SK-N-SH treated with all-trans-retinoic acid at 6 μM for 48 hours (cell line): ENCODE data around the gene MYO16.

Source experiments
- ATAC-seq: fragments of 200-7000 bp; cut with Tn5 transposase; 3 replicates; pipeline ENCODE4 v1.9.1; 2020; ENCODE audit warnings: mild to moderate bottlenecking, moderate library complexity
- ARNTL ChIP-seq: fragments of 450-650 bp; formaldehyde crosslinking; IDR thresholded peaks from 2 replicates; pipeline ENCODE4 v1.5.0; 2020; ENCODE audit warnings: low read depth, mild to moderate bottlenecking, moderate library complexity, borderline replicate concordance
- GLIS3 ChIP-seq: fragments of 250-450 bp; sonication (Bioruptor Pico); IDR thresholded peaks from 2 replicates; pipeline ENCODE4 v1.5.0; 2020; ENCODE audit warnings: mild to moderate bottlenecking, moderate library complexity
- OSR1 ChIP-seq: fragments of 250-450 bp; sonication (Bioruptor Pico); IDR thresholded peaks from 2 replicates; pipeline ENCODE4 v1.8.0; 2022; ENCODE audit warnings: moderate library complexity, mild to moderate bottlenecking, inconsistent platforms
- PATZ1 ChIP-seq: fragments of 250-450 bp; sonication (Bioruptor Pico); IDR thresholded peaks from 2 replicates; pipeline ENCODE4 v1.8.0; 2020; ENCODE audit warnings: mild to moderate bottlenecking, moderate library complexity, borderline replicate concordance
- PPARA ChIP-seq: fragments of 250-450 bp; sonication (Bioruptor Pico); IDR thresholded peaks from 2 replicates; pipeline ENCODE4 v1.5.0; 2020; ENCODE audit warnings: mild to moderate bottlenecking, borderline replicate concordance
- RARB ChIP-seq: fragments of 250-450 bp; sonication (Bioruptor Pico); IDR thresholded peaks from 2 replicates; pipeline ENCODE4 v1.8.0; 2021; ENCODE audit warnings: mild to moderate bottlenecking, moderate library complexity
- SNAI2 ChIP-seq: fragments of 250-450 bp; sonication (Bioruptor Pico); IDR thresholded peaks from 2 replicates; pipeline ENCODE4 v1.5.0; 2020; ENCODE audit warnings: mild to moderate bottlenecking, moderate library complexity
- TCF4 ChIP-seq: fragments of 250-450 bp; sonication (Bioruptor Pico); IDR thresholded peaks from 2 replicates; pipeline ENCODE4 v1.8.0; 2021; ENCODE audit warnings: mild to moderate bottlenecking, moderate library complexity, borderline replicate concordance
- TOX ChIP-seq: fragments of 250-450 bp; sonication (Bioruptor Pico); IDR thresholded peaks from 2 replicates; pipeline ENCODE4 v1.8.0; 2021; ENCODE audit warnings: mild to moderate bottlenecking, moderate library complexity, borderline replicate concordance
- ZFP3 ChIP-seq: fragments of 250-450 bp; sonication (Bioruptor Pico); IDR thresholded peaks from 2 replicates; pipeline ENCODE4 v1.5.0; 2020; ENCODE audit warnings: mild to moderate bottlenecking, moderate library complexity
- ZFP30 ChIP-seq: fragments of 450-650 bp; formaldehyde crosslinking; IDR thresholded peaks from 2 replicates; pipeline ENCODE4 v1.5.0; 2022; ENCODE audit warnings: mild to moderate bottlenecking, moderate library complexity
- ZNF70 ChIP-seq: fragments of 450-650 bp; formaldehyde crosslinking; IDR thresholded peaks from 2 replicates; pipeline ENCODE4 v1.5.0; 2020; ENCODE audit warnings: mild to moderate bottlenecking, moderate library complexity
- ZNF8 ChIP-seq: fragments of 450-650 bp; formaldehyde crosslinking; IDR thresholded peaks from 2 replicates; pipeline ENCODE4 v1.5.0; 2020; ENCODE audit warnings: mild to moderate bottlenecking, moderate library complexity
- TF ChIP-seq, protein P1 (sequence below): fragments of 250-450 bp; sonication (Bioruptor Pico); IDR thresholded peaks from 2 replicates; pipeline ENCODE4 v1.5.1; 2020; ENCODE audit warnings: low read depth, mild to moderate bottlenecking, moderate library complexity
- TF ChIP-seq, protein P2 (sequence below): fragments of 250-450 bp; sonication (Bioruptor Pico); IDR thresholded peaks from 2 replicates; pipeline ENCODE4 v1.5.1; 2021; ENCODE audit warnings: mild to moderate bottlenecking, moderate library complexity
- TF ChIP-seq, protein P3 (sequence below): fragments of 250-450 bp; sonication (Bioruptor Pico); IDR thresholded peaks from 2 replicates; pipeline ENCODE4 v1.5.0; 2020; ENCODE audit warnings: mild to moderate bottlenecking, moderate library complexity
- TF ChIP-seq, protein P4 (sequence below): fragments of 250-450 bp; sonication (Bioruptor Pico); IDR thresholded peaks from 2 replicates; pipeline ENCODE4 v1.8.0; 2021; ENCODE audit warnings: low read depth, mild to moderate bottlenecking, moderate library complexity, borderline replicate concordance

Gene MYO16

GRCh38 chr13:108742701-108743451 is 113.5 kb downstream of the MYO16 start:
- no peak for ATAC-seq
- TF ChIP-seq, protein P1, sequence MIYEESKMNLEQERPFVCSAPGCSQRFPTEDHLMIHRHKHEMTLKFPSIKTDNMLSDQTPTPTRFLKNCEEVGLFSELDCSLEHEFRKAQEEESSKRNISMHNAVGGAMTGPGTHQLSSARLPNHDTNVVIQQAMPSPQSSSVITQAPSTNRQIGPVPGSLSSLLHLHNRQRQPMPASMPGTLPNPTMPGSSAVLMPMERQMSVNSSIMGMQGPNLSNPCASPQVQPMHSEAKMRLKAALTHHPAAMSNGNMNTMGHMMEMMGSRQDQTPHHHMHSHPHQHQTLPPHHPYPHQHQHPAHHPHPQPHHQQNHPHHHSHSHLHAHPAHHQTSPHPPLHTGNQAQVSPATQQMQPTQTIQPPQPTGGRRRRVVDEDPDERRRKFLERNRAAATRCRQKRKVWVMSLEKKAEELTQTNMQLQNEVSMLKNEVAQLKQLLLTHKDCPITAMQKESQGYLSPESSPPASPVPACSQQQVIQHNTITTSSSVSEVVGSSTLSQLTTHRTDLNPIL (CRISPR knock-in tag), result no peak
- TF ChIP-seq GLIS3, result no peak
- no peak for TF ChIP-seq OSR1
- TF ChIP-seq PATZ1 (CRISPR knock-in tag), result no peak
- TF ChIP-seq ZFP3 (CRISPR knock-in tag), result no peak
- TF ChIP-seq ZFP30 (CRISPR knock-in tag), result no peak
- no peak for TF ChIP-seq TOX
- TF ChIP-seq ARNTL (CRISPR knock-in tag), result no peak
- TF ChIP-seq ZNF70 (CRISPR knock-in tag), result no peak
- TF ChIP-seq, protein P2, sequence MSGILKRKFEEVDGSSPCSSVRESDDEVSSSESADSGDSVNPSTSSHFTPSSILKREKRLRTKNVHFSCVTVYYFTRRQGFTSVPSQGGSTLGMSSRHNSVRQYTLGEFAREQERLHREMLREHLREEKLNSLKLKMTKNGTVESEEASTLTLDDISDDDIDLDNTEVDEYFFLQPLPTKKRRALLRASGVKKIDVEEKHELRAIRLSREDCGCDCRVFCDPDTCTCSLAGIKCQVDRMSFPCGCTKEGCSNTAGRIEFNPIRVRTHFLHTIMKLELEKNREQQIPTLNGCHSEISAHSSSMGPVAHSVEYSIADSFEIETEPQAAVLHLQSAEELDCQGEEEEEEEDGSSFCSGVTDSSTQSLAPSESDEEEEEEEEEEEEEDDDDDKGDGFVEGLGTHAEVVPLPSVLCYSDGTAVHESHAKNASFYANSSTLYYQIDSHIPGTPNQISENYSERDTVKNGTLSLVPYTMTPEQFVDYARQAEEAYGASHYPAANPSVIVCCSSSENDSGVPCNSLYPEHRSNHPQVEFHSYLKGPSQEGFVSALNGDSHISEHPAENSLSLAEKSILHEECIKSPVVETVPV (CRISPR knock-in tag), result no peak
- TF ChIP-seq RARB (CRISPR knock-in tag), result no peak

DNA sequence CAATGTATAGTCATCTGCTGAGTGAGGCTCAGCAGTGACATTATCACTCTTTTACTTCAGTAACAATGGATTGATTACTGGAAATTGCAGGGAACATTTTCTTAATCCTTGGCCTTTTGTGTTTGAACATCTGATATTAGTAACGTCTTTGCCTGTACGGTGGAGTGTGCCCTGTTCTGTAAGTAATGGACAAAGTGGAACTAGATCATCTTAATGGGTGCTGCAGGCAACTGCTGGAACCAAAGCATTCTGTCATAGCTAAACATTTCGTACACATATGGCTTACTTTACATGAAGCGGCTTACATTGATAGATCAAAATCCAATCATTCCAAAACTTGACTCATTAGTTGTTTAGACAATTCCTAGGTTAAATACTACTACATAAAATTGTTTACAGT is 114.1 kb downstream of the MYO16 start:
- TF ChIP-seq, protein P3, sequence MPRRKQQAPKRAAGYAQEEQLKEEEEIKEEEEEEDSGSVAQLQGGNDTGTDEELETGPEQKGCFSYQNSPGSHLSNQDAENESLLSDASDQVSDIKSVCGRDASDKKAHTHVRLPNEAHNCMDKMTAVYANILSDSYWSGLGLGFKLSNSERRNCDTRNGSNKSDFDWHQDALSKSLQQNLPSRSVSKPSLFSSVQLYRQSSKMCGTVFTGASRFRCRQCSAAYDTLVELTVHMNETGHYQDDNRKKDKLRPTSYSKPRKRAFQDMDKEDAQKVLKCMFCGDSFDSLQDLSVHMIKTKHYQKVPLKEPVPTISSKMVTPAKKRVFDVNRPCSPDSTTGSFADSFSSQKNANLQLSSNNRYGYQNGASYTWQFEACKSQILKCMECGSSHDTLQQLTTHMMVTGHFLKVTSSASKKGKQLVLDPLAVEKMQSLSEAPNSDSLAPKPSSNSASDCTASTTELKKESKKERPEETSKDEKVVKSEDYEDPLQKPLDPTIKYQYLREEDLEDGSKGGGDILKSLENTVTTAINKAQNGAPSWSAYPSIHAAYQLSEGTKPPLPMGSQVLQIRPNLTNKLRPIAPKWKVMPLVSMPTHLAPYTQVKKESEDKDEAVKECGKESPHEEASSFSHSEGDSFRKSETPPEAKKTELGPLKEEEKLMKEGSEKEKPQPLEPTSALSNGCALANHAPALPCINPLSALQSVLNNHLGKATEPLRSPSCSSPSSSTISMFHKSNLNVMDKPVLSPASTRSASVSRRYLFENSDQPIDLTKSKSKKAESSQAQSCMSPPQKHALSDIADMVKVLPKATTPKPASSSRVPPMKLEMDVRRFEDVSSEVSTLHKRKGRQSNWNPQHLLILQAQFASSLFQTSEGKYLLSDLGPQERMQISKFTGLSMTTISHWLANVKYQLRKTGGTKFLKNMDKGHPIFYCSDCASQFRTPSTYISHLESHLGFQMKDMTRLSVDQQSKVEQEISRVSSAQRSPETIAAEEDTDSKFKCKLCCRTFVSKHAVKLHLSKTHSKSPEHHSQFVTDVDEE (CRISPR knock-in tag), result no peak
- TF ChIP-seq ZNF8 (CRISPR knock-in tag) (no peak), SNAI2 (CRISPR knock-in tag) (no peak), OSR1 (no peak), RARB (CRISPR knock-in tag) (no peak)
- TF ChIP-seq, protein P4, sequence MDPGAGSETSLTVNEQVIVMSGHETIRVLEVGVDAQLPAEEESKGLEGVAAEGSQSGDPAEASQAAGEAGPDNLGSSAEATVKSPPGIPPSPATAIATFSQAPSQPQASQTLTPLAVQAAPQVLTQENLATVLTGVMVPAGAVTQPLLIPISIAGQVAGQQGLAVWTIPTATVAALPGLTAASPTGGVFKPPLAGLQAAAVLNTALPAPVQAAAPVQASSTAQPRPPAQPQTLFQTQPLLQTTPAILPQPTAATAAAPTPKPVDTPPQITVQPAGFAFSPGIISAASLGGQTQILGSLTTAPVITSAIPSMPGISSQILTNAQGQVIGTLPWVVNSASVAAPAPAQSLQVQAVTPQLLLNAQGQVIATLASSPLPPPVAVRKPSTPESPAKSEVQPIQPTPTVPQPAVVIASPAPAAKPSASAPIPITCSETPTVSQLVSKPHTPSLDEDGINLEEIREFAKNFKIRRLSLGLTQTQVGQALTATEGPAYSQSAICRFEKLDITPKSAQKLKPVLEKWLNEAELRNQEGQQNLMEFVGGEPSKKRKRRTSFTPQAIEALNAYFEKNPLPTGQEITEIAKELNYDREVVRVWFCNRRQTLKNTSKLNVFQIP (CRISPR knock-in tag), result no peak
- no peak for ATAC-seq

DNA sequence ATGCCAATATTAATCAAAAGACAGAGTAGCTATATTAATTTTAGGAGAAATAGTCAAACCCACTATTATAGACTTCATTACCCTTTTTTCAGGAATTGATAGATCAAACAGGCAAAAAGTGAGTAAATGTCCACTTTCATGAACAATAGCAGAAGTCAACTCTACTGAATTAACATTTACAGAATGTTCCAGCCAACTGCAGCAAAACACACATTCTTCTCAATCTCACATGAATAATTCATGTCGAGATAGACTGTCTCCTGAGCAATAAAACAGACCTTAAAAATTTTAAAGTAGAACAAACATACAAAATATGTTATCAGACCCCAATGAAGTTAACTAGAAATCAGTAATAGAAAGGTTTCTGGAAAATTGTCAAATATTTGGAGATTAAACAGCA is 118.4 kb downstream of the MYO16 start:
- TF ChIP-seq PATZ1 (CRISPR knock-in tag) (no peak), SNAI2 (CRISPR knock-in tag) (no peak), ZNF70 (CRISPR knock-in tag) (no peak), TOX (no peak), PPARA (CRISPR knock-in tag) (no peak), RARB (CRISPR knock-in tag) (no peak), TCF4 (no peak)
- TF ChIP-seq, protein P1 (CRISPR knock-in tag), result no peak
- no peak for ATAC-seq
